Aorta (tissue), 5 donors: ENCODE results near the gene SNTN. TPM values are rescaled to one million over a fixed set of nuclear protein-coding genes. Genes with fewer than 3 reads are reported as not detected.

ENCODE experiments used
- ATAC-seq: fragments of 200-7000 bp; cut with Tn5 transposase; one replicate; pipeline ENCODE4 v1.9.1; 2022; ENCODE audit warnings: moderate library complexity; ENCODE audit not compliant: low FRiP score
- DNase-seq, 2 donors: peaks; one replicate each; pipeline ENCODE4 v3.0.0-alpha.2; 2020
- H3K27ac ChIP-seq, 2 donors: one replicate each; pipeline ENCODE4 v1.5.1; 2013; ENCODE audit warnings: low read length in 2 of 2, mild to moderate bottlenecking in 2 of 2, moderate library complexity in 2 of 2, control low read depth in 1 of 2, inconsistent platforms in 1 of 2, low read depth in 1 of 2
- H3K27me3 ChIP-seq, 2 donors: one replicate each; pipeline ENCODE4 v1.6.1; 2013; ENCODE audit warnings: control low read depth in 1 of 2, low read length in 1 of 2, mild to moderate bottlenecking in 1 of 2, moderate library complexity in 1 of 2; ENCODE audit not compliant: insufficient read depth in 2 of 2, control insufficient read depth in 1 of 2
- H3K36me3 ChIP-seq, 2 donors: one replicate each; pipeline ENCODE4 v1.6.1; 2013; ENCODE audit warnings: control low read depth in 1 of 2, low read length in 1 of 2, mild to moderate bottlenecking in 1 of 2; ENCODE audit not compliant: insufficient read depth in 2 of 2, control insufficient read depth in 1 of 2
- H3K4me1 ChIP-seq, 2 donors: one replicate each; pipeline ENCODE4 v1.6.1; 2013; ENCODE audit warnings: low read length in 2 of 2, control low read depth in 1 of 2, mild to moderate bottlenecking in 1 of 2, moderate library complexity in 1 of 2; ENCODE audit not compliant: insufficient read depth in 2 of 2, control insufficient read depth in 1 of 2
- H3K4me3 ChIP-seq, 2 donors: one replicate each; pipeline ENCODE4 v1.5.1; 2013; ENCODE audit warnings: low read length in 2 of 2, control low read depth in 1 of 2, mild to moderate bottlenecking in 1 of 2
- H3K9me3 ChIP-seq: one replicate; pipeline ENCODE4 v1.6.1; 2013; ENCODE audit warnings: mild to moderate bottlenecking, low read length; ENCODE audit not compliant: control insufficient read depth
- WGBS, 2 donors: extraction: QIAGEN DNeasy Blood & Tissue Kit; methylation state at CpG; one replicate each; pipeline ENCODE4 v1.1.7; 2013; 5-methylcytosine and 5-hydroxymethylcytosine counted together
- intact Hi-C, 2 donors: fragments of 100-400 bp; cut with DNase I; formaldehyde crosslinking; loops; one replicate each; pipeline versions ENCODE4 v1.14.2 to v1.15.0; 2022
- polyA plus RNA-seq, 2 donors: library from polyadenylated mRNA; stranded (reverse); fragments of 200-250 nt; gene quantifications; one replicate each; pipeline ENCODE4 v1.2.3, GENCODE V29; 2013
- total RNA-seq, 2 donors: library from RNA; stranded (reverse); fragmentation: NEBNext Ultra II Directional; extraction: Animal tissue kit (Norgen Biotek cat#: 25700); gene quantifications; one replicate each; pipeline ENCODE4 v1.2.1, GENCODE V29; 2021
- donor health status: healthy with polysubstance abuse.
- donor health status: Bipolar disorder and iron deficiency.
- donor health status: DM: no; HTN: no; CAD: no.
- donor health status: DM: no; HTN: no; CAD: no.
- donor health status: DM: yes; HTN: yes; CAD: no.

Gene SNTN
- total and polyA plus RNA-seq, 4 donors, result not detected

DNA sequence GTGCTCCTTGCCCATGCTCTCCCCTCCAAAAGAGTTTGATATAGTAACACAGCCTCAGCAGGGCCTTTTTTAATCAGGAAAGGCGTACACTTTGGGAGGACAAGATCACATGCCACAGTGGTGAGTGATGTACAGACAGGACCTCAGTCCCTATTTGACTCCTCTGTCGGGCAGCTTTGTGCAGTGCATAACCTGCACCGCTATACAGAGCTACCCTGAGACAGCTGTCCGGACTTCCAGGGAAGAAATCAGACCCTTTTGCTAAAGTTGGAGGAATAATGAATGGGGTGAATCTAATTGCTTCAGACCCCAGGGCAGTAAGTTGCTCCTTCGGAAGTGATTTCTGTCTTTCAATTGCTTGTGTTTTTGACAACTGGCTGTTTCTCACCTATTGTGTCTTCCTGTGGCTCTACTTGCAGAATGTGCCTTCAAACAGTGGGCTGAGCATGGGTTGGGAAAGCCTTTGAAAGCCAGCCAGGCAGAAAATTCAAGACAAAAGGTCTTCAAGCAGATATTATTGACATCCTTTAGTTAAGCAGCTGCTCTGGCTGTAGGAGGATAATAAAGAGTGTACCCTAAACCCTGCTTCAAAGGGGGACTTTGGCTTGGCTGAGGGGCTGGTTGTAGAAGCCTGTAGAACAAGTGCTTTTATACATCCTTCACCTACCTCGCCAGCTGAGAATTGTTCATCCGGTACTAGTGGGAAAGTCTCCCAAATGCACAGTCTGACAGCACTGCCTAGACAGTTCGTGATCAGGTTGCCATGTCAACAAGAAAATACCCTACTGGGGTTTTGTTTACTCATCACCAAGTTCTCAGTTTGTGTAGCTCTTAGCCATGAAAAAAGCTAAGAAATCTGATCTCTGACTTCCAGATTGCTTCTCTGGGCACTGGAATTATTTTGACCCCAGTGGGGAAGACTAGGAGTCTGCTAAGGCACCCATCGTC is 35.1 kb downstream of the SNTN start:
- DNase-seq, result no peak
- WGBS, 2 donors, result 62 to 70% methylated on average over 9 of the region's 9 CpGs
- H3K27ac ChIP-seq, result no peak overlapping the region
- H3K9me3 ChIP-seq, result no peaks in the 10 kb centered on the region
- no peak overlapping the region for H3K4me3 ChIP-seq
- no peaks in the 10 kb centered on the region for H3K36me3 ChIP-seq
- no peaks in the 10 kb centered on the region for H3K4me1 ChIP-seq
- ATAC-seq, result no peak
- intact Hi-C loops, result no loop called here
- H3K27me3 ChIP-seq, result no peaks in the 10 kb centered on the region

GRCh38 chr3:63689285-63689684 is 36.8 kb downstream of the SNTN start:
- H3K27me3 ChIP-seq, result no peaks in the 10 kb centered on the region
- H3K9me3 ChIP-seq, result peaks cover 3% of the 10 kb centered on the region
- no peak overlapping the region for H3K27ac ChIP-seq
- DNase-seq (no peak), ATAC-seq (no peak)
- intact Hi-C loops, result no loop called here
- WGBS, 2 donors, result 37 to 48% methylated on average over 1 of the region's 1 CpG
- H3K4me1 ChIP-seq, result no peaks in the 10 kb centered on the region
- H3K4me3 ChIP-seq, result no peak overlapping the region
- H3K36me3 ChIP-seq, result no peaks in the 10 kb centered on the region

DNA sequence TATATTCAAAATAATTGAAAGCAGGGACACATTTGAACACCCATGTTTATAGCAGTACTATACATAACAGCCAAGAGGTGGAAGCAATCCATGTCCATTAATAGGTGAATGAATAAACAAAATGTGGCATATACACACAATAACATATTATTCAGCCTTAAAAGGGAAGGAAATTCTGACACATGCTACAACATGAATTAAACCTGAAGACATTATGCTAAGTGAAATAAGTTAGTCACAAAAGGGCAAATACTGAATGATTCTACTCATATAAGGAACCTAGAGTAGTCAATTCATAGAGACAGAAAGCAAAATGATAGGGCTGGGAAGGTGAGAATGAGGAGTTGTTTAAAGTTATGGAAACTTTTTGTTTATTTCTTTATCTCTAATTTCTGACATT is 40.9 kb downstream of the SNTN start:
- intact Hi-C loops, result no loop called here
- H3K27me3 ChIP-seq, result no peaks in the 10 kb centered on the region

DNA sequence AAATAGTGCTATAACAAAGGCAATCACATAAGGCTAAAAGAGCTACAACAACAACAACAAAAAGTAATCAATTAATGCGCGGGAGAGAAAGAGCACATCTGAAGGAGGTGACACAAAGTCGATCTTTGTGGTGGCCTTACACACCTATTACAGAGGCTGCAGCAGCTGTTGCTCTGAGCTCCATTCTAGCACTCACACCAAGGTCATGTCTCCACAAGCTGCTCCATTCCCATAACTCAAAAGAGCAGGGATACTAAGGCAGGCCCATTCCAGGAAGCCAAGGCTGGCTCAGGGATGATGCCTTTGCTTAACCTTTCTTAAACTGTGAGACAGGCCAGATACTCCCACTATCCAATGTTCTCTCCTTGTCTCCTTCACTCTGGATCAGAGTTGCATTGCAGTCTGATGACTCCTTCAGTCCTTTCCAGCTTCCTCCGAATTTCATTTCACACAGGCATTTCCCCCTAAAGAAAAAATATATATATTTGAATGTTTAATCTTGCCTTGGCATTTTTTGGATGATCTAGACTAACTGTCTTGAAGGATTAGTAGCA is 52.7 kb downstream of the SNTN start:
- Histone ChIP-seq H3K4me3 (no peak overlapping the region), H3K27ac (no peak overlapping the region), H3K4me1 (no peaks in the 10 kb centered on the region), H3K9me3 (no peaks in the 10 kb centered on the region), H3K27me3 (no peaks in the 10 kb centered on the region), H3K36me3 (no peaks in the 10 kb centered on the region)
- intact Hi-C loops, result no loop called here
- DNase-seq (no peak), ATAC-seq (no peak)
- 82 to 86% methylated on average over 4 of the region's 4 CpGs for WGBS, 2 donors

More for the DNA sequence above, 40.9 kb downstream of the SNTN start:
- DNase-seq, result no peak
- ATAC-seq, result no peak
- no peaks in the 10 kb centered on the region for H3K4me1 ChIP-seq
- no peak overlapping the region for H3K27ac ChIP-seq
- no peak overlapping the region for H3K4me3 ChIP-seq
- H3K9me3 ChIP-seq, result peaks cover 3% of the 10 kb centered on the region
- no peaks in the 10 kb centered on the region for H3K36me3 ChIP-seq

DNA sequence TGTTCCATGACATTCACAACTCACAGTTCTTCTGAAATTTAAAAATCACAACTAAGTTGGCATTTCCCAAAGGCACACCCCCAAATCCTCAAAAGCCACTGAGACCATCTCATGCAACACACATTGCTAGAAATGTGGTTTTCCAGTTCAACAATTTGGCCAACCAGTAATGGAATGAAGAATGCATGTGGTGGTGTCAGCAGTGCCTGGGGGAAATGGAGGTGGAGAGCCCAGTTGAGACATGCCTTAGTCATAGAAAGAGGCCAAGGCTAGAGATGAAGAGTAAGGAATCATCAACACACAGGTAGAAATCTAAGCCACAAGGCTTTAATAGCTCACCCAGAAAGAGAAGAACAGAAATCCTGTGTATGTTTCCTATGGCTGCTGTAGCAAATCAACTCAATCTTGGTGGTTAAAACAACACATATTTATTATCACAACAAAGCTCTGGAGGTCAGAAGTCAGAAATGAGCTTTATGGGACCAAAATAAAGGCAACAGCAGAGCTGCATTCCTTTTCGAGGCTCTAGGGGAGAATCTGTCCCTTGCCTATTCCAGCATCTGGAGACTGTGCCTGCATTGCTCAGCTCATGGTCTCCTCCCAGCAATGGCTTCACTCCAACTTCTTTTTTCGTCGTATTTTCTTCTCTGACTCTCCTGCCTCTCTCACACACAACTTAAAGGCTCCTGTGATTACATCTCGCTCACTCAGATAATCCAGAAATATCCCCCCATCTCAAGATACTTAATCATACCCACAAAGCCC is 54.0 kb downstream of the SNTN start:
- Histone ChIP-seq H3K4me1 (no peaks in the 10 kb centered on the region), H3K9me3 (no peaks in the 10 kb centered on the region), H3K4me3 (no peak overlapping the region), H3K27ac (no peak overlapping the region), H3K27me3 (no peaks in the 10 kb centered on the region), H3K36me3 (no peaks in the 10 kb centered on the region)
- DNase-seq, result no peak
- no peak for ATAC-seq
- WGBS, 2 donors, result 9 to 15% methylated on average over 4 of the region's 4 CpGs
- intact Hi-C loops, result no loop called here

GRCh38 chr3:63707731-63708130 is 55.3 kb downstream of the SNTN start:
- DNase-seq (no peak), ATAC-seq (no peak)
- no peaks in the 10 kb centered on the region for H3K36me3 ChIP-seq
- intact Hi-C loops, result no loop called here
- 69 to 75% methylated on average over 1 of the region's 1 CpG for WGBS, 2 donors
- H3K4me1 ChIP-seq, result no peaks in the 10 kb centered on the region
- H3K9me3 ChIP-seq, result no peaks in the 10 kb centered on the region
- H3K27ac ChIP-seq, result no peak overlapping the region
- H3K4me3 ChIP-seq, result no peak overlapping the region
- no peaks in the 10 kb centered on the region for H3K27me3 ChIP-seq

DNA sequence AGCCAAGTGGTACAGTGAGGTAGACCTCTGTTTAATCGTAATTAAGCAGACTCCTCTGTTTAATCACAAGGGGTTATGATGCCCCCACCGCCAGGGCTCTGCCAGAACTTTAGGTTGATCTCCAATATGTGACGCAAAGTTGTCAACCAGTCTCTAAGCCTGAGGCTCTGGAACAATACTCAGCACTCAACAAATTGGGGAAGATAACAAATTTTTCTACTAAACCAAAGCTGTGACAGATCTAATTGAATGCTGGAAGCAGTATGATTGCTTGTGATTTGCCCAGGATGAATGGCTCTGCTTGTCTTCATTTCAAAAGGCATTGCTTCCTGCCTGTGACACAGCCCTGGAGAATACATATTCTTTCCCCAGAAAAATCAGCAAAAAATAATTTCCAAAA is 57.1 kb downstream of the SNTN start:
- 72 to 75% methylated on average over 3 of the region's 3 CpGs for WGBS, 2 donors
- no peak overlapping the region for H3K27ac ChIP-seq
- ATAC-seq (no peak), DNase-seq (no peak)
- no peaks in the 10 kb centered on the region for H3K27me3 ChIP-seq
- H3K36me3 ChIP-seq, result no peaks in the 10 kb centered on the region
- intact Hi-C loops, result no loop called here
- H3K4me1 ChIP-seq, result no peaks in the 10 kb centered on the region
- H3K9me3 ChIP-seq, result no peaks in the 10 kb centered on the region
- no peak overlapping the region for H3K4me3 ChIP-seq
